Thymus (tissue), 11 donors: Measurements from ENCODE around the gene VSIG8. TPM values are rescaled to one million over a fixed set of nuclear protein-coding genes. Genes with fewer than 3 reads are reported as not detected.
"Not testable (repeated sequence)": the region's sequence is repeated elsewhere in the genome, so short reads cannot be mapped to it uniquely, and the experiment has no call there.

Experiments used
- DNase-seq, 9 donors: peaks; one replicate each; pipeline ENCODE4 v3.0.0-alpha.2; 2013; ENCODE audit warnings: low spot score in 9 of 9, low read depth in 6 of 9, missing footprints in 1 of 9
- H3K27ac ChIP-seq, 2 donors: one replicate each; pipeline ENCODE4 v1.5.1; 2013; ENCODE audit warnings: control low read depth in 1 of 2, low read depth in 1 of 2, low read length in 1 of 2, mild to moderate bottlenecking in 1 of 2, moderate library complexity in 1 of 2
- H3K27me3 ChIP-seq, 2 donors: one replicate each; pipeline ENCODE4 v1.5.1; 2013; ENCODE audit warnings: low read length in 1 of 2; ENCODE audit not compliant: control insufficient read depth in 2 of 2, insufficient read depth in 1 of 2
- H3K36me3 ChIP-seq, 2 donors: one replicate each; pipeline ENCODE4 v1.5.1; 2013; ENCODE audit warnings: low read length in 1 of 2, mild to moderate bottlenecking in 1 of 2, moderate library complexity in 1 of 2; ENCODE audit not compliant: control insufficient read depth in 2 of 2, insufficient read depth in 2 of 2
- H3K4me1 ChIP-seq, 2 donors: one replicate each; pipeline ENCODE4 v1.5.1; 2013; ENCODE audit warnings: low read length in 2 of 2; ENCODE audit not compliant: control insufficient read depth in 2 of 2, insufficient read depth in 2 of 2
- H3K4me3 ChIP-seq, 2 donors: one replicate each; pipeline ENCODE4 v1.5.1; 2013; ENCODE audit warnings: low read length in 2 of 2, control low read depth in 1 of 2, mild to moderate bottlenecking in 1 of 2
- H3K9me3 ChIP-seq, 2 donors: one replicate each; pipeline ENCODE4 v1.5.1; 2013; ENCODE audit warnings: low read length in 1 of 2, mild to moderate bottlenecking in 1 of 2; ENCODE audit not compliant: control insufficient read depth in 2 of 2, insufficient read depth in 1 of 2
- WGBS: extraction: QIAGEN DNeasy Blood & Tissue Kit; methylation state at CpG from one replicate; pipeline ENCODE4 v1.1.7; 2013; 5-methylcytosine and 5-hydroxymethylcytosine counted together
- polyA plus RNA-seq: library from polyadenylated mRNA; stranded (reverse); fragments of 200-250 nt; gene quantifications from one replicate; pipeline ENCODE4 v1.2.3, GENCODE V29; 2013
- total RNA-seq: library from RNA; stranded (reverse); fragments of 120-200 nt; gene quantifications from one replicate; pipeline ENCODE4 v1.2.4, GENCODE V29; 2013
- donor health status: healthy.

Gene VSIG8
- total and polyA plus RNA-seq, 2 donors = 0.24 to 2.6 TPM

DNA sequence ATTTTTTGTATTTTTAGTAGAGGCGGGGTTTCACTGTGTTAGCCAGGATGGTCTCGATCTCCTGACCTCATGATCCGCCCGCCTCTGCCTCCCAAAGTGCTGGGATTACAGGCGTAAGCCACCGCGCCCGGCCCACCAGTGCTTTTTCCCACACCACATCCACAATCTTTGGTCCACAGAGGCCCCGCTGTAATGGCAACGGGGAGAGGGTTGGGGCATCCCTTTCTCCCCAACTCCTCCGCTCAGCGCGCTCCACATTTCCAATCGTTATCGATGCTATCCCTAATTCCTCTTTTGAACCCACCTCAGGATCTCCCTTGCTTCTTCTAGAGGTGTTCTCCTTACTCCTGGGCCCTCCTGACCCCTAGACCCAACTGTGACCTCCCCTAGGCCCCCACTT lies 37.2 kb upstream of the VSIG8 start:
- H3K9me3 ChIP-seq, H3K4me1 ChIP-seq, H3K27ac ChIP-seq, H3K27me3 ChIP-seq, H3K36me3 ChIP-seq, H3K4me3 ChIP-seq, DNase-seq: not testable (repeated sequence)
- WGBS = 94% methylated on average over 14 of the region's 15 CpGs

DNA sequence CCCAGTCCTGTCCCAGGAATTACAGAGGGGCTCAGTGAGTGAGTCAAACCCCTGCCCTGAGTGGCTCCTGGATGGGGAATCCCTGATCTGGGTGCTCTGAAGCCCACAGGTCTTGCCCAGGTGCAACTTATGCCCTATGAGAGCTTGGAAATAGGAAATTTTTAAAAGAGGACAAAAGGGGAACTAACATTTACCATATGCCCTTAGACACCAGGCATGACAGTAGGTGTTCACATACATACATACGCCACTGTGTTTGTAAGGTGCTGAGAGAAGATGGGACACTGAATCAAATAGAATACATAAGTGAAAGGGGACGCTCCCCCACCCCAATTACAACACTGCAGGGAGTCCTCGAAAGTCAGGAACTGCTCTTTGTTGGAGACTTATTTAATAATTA lies 36.1 kb upstream of the VSIG8 start:
- no peak for DNase-seq
- Histone ChIP-seq H3K27me3 (no peaks in the 10 kb centered on the region), H3K9me3 (no peaks in the 10 kb centered on the region), H3K27ac (no peak overlapping the region), H3K4me1 (peaks cover 0 to 8% of the 10 kb centered on the region in 2 donors), H3K36me3 (no peaks in the 10 kb centered on the region), H3K4me3 (no peak overlapping the region)
- 94% methylated on average over 3 of the region's 3 CpGs for WGBS

DNA sequence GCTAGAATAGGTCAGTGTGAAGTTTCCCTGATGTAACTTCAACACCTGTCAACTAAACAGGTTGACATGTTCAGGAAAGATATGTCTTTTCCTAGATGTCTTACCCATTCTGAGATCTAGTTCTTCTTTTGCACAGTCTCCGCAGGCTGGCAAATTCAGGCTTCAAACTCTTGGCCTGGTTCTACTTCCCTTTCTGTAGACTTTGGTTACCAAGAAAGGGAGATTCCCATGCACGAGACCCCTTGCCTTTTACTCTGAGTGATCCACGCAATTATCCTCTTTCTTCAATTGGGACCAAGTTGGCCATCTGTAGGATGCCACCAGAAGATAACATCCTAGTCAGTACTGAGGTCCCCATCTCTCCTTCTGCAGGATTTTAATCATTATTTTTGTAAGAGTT lies 35.5 kb upstream of the VSIG8 start:
- H3K4me1 ChIP-seq = peaks cover 0 to 8% of the 10 kb centered on the region in 2 donors
- H3K36me3 ChIP-seq = no peaks in the 10 kb centered on the region
- no peak overlapping the region for H3K4me3 ChIP-seq
- no peaks in the 10 kb centered on the region for H3K9me3 ChIP-seq
- DNase-seq = no peak
- no peaks in the 10 kb centered on the region for H3K27me3 ChIP-seq
- 77% methylated on average over 3 of the region's 3 CpGs for WGBS
- no peak overlapping the region for H3K27ac ChIP-seq

DNA sequence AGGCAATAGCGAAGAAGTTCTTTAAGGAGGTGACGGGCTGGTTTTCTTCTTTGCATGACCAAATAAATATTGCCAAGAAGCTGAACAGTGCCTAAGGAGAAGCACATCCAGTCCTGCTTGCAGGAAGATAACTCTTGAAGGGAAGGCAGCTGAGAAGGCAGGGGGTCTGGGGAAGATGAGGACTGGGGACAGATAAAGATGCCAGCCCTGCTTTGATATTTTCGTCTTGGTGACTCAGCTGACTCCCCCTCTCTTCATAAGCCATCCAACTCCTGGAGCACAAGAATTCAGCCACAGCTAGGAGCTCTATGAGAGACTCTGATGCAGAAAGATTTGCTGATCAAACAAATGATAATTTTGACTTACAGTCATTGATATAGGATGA lies 34.1 kb upstream of the VSIG8 start:
- DNase-seq = no peak
- Histone ChIP-seq H3K9me3 (no peaks in the 10 kb centered on the region), H3K4me3 (no peak overlapping the region), H3K4me1 (peaks cover 0 to 8% of the 10 kb centered on the region in 2 donors), H3K27ac (no peak overlapping the region), H3K36me3 (no peaks in the 10 kb centered on the region), H3K27me3 (no peaks in the 10 kb centered on the region)
- 93% methylated on average over 3 of the region's 3 CpGs for WGBS

DNA sequence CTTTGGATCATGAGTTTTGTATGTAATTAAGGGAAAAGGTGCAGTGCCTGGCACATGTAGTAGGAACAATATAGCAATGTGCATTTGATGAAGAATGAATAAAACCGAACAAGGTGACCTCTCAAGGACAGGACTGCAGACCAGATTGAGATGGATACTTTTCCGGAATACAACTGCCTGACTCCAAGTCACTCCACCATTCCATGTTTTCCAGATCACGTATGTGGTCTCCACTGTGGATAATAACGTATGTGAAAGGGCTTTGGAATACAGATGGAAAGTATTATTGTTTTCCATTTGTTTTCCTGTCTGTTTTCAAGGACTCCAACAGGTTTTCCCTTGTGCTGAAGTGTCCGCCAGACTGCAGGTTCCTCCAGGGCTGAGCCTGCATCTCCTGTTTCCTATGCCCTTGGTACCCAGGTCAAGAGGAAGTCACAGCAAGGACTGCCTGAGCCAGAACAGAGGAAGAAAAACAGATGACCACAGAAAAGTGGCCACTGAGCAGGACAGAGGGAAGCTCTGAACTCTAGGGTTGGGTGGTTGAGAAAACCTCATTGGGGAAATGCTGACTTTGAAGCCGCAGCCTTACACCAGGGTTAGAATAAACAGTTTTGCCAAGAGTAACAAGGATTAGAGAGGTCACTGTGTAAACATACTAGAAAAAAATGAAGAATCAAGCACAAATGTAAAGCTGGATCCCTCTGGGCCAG lies 33.5 kb upstream of the VSIG8 start:
- H3K36me3 ChIP-seq = no peaks in the 10 kb centered on the region
- WGBS = 95% methylated on average over 6 of the region's 6 CpGs
- H3K9me3 ChIP-seq = no peaks in the 10 kb centered on the region
- H3K4me1 ChIP-seq = peaks cover 0 to 8% of the 10 kb centered on the region in 2 donors
- no peaks in the 10 kb centered on the region for H3K27me3 ChIP-seq
- H3K27ac ChIP-seq = no peak overlapping the region
- no peak for DNase-seq
- no peak overlapping the region for H3K4me3 ChIP-seq

DNA sequence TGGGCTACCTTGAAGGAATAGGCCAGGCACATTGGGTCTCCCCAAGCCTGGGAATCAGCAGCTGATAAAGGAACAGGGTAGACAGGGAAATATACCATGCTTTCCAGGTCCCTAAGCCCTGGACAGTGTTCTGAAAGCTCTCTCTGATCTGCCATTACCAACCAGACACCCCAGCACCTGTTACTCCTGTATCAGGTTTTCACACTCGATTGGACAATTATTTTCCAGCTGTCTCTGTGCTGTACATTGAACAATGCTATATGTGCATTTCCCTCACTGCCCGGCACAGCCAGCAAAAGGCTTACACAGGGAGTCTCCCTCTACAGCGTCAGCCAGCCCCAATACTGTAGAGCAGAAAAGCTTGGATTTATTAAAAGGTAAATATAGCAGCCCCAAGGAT lies 32.8 kb upstream of the VSIG8 start:
- 97% methylated on average over 3 of the region's 3 CpGs for WGBS
- Histone ChIP-seq H3K36me3 (no peaks in the 10 kb centered on the region), H3K27ac (no peak overlapping the region), H3K27me3 (no peaks in the 10 kb centered on the region), H3K4me3 (no peak overlapping the region), H3K4me1 (peaks cover 0 to 7% of the 10 kb centered on the region in 2 donors), H3K9me3 (no peaks in the 10 kb centered on the region)
- DNase-seq = no peak

DNA sequence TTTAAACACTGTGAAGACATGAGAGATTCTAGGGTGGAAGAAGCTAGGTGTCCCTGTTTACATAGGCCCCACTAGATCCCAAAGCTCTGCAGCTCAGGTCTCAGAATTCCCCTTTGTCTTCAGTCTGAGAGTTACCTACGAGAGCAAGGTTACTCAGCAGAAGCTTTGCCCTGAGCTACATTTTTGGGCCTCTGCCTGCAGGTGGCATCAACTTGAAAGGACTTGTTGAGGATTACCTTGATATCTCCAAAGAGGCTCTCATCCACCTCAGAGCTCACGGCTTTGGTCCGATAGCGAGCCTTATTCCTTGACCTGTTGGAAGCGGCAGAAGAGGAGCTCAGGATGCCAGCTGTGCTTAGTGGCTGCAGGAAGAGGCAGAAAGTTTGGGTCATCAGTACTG lies 30.5 kb upstream of the VSIG8 start:
- 91% methylated on average over 5 of the region's 5 CpGs for WGBS
- DNase-seq = peak in 2 of 9 donors; percentile 44 to 57
- Histone ChIP-seq H3K4me3 (no peak overlapping the region), H3K27me3 (no peaks in the 10 kb centered on the region), H3K9me3 (no peaks in the 10 kb centered on the region), H3K4me1 (peaks cover 0 to 11% of the 10 kb centered on the region in 2 donors), H3K36me3 (no peaks in the 10 kb centered on the region), H3K27ac (no peak overlapping the region)

DNA sequence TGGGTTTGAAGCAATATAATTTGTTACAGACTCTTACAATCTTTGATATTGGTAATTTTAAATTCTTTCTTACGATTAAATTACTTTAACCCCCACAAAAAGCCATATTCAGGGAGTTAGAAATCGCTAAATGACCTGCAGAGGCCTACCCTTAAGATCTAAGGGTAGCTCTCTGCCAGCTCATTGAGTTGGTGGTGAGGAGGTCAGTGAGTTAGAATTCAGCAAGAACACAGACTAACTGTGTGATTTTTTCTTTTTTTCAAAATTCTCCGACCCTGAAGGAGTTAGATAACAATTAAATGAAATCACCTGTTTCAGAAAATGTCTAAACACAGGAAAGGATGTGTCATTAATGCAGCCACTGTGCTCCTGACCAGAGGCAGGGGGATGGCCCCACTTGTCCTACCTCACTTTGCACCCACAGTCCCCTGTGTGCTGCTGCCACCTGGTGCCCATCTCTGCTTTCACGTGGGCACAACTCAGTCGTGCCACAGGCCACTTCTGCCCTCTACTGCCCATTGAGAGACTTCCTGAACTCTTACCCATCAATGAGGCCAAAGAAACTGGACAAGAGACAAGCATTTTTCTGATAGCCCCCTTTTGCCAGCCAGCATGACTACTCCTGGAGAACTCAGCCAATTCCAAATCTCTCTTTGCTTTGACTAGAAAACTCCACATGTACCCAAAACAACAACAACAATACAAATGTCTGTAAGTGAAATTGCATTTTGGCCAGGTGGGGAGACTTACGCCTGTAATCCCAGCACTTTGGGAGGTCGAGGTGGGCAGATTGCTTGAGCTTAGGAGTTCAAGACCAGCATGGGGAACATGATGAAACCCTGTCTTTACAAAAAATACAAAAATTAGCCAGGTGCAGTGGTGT lies 29.1 kb upstream of the VSIG8 start:
- Histone ChIP-seq H3K4me1 (peaks cover 0 to 11% of the 10 kb centered on the region in 2 donors), H3K9me3 (no peaks in the 10 kb centered on the region), H3K36me3 (no peaks in the 10 kb centered on the region), H3K27me3 (no peaks in the 10 kb centered on the region), H3K27ac (no peak overlapping the region), H3K4me3 (no peak overlapping the region)
- peak in 7 of 9 donors; percentile 41 to 76 (median 56) for DNase-seq
- WGBS = 58% methylated on average over 7 of the region's 7 CpGs

DNA sequence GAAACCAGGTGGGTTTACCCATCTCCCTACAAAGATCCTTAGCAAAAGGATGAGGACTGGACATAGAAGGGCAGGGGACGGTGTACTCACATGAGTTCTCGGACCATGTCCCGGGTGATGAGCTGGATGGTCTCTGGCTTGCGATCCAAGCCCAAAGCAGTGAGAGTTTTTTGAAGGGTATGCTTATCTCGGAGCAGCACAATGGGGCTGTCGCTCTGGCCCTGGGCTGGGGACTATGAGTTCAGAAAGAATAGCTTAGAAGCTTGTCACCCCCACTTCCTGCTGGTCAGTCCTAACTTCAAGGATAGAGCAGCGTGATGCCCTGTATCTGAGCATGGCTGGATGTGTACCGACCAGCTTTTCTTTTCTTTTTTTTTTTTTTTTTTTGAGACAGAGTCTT lies 27.9 kb upstream of the VSIG8 start:
- no peaks in the 10 kb centered on the region for H3K9me3 ChIP-seq
- H3K4me1 ChIP-seq = peaks cover 0 to 11% of the 10 kb centered on the region in 2 donors
- 88% methylated on average over 8 of the region's 8 CpGs for WGBS
- DNase-seq = no peak
- H3K36me3 ChIP-seq = no peaks in the 10 kb centered on the region
- no peak overlapping the region for H3K4me3 ChIP-seq
- H3K27ac ChIP-seq = no peak overlapping the region
- H3K27me3 ChIP-seq = no peaks in the 10 kb centered on the region
